Limb (tissue), 2 donors: Measurements from ENCODE around the gene CYYR1.

Experiments used
- DNase-seq, 2 donors: peaks; one replicate each; pipeline ENCODE4 v3.0.0-alpha.2; 2016; ENCODE audit errors: extremely low spot score in 2 of 2

Gene CYYR1

GRCh38 chr21:26572702-26573381, at the start of gene CYYR1:
TSS of gene CYYR1 (minus strand) at chr21:26573286. CDS start at chr21:26572940, 346 bp downstream.
- DNase-seq: peak; percentile 27 to 77

DNA sequence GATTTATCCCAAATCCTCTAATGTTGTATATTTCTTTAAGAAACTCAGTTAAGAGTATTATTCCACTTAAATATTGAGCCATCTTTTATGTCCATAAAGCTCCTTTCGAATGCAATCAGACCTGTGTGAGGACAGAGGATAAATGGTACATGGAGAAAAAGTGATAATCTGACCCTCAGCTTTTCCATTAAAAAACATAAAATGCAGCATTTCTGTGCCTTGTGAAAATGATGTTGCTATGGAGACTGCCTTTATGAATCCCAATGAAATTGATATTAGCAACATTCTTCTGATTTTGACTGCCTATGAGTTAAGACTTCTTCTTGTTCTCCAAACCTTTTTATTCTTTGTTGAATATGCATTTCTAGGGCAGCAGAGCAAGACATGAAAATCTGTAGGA, 44.1 kb upstream of the CYYR1 start:
- DNase-seq: no peak

DNA sequence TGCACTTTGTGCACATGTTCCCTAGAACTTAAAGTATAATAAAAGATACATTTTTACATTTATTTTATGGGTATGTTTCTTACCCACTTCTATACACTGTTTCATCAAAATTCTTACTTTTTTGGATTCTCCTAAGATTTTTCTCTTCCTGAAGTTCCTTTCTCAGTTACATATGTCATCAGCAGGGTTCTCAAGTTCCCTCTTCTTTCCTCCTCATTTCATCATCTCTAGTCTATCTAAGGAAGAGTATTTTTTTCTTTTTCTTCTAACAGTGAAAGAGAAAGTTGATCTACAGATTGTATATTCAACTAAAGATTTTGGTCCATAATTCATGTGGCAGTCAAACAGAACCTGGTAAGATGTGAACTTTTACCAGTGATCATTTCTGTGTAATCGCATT, 41.2 kb upstream of the CYYR1 start:
- DNase-seq: no peak

- peak; percentile 39 to 53 for DNase-seq
Measured at GRCh38 chr21:26599261-26599660, 26.2 kb upstream of the CYYR1 start.

- DNase-seq: no peak
Measured at GRCh38 chr21:26597981-26598380, 24.9 kb upstream of the CYYR1 start.

GRCh38 chr21:26597031-26597430, 23.9 kb upstream of the CYYR1 start:
- no peak for DNase-seq

DNA sequence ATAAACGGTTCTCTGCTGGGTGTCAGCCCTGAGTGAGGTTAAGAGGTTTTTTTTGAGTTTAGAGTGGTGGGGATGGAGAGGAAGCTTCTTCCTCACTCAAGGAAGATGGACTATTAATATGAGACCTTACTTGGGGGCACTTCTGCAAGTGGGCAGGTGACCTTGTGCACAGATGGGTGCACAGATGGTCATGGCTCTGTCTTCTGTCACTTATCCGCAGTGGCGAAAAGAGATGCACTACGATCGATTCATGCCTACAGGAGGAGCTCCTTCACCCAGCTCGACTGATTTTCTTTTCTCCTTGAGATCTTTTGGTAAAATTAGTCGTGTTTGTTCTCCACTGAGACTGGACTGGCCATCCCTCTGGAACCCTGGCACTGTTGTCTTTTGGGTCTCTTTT, 22.9 kb upstream of the CYYR1 start:
- no peak for DNase-seq

- no peak for DNase-seq
Measured at GRCh38 chr21:26593800-26594199, 20.7 kb upstream of the CYYR1 start.

GRCh38 chr21:26591543-26591942, 18.5 kb upstream of the CYYR1 start:
- no peak for DNase-seq

- no peak for DNase-seq
Measured at GRCh38 chr21:26588446-26588845, 15.4 kb upstream of the CYYR1 start.

DNA sequence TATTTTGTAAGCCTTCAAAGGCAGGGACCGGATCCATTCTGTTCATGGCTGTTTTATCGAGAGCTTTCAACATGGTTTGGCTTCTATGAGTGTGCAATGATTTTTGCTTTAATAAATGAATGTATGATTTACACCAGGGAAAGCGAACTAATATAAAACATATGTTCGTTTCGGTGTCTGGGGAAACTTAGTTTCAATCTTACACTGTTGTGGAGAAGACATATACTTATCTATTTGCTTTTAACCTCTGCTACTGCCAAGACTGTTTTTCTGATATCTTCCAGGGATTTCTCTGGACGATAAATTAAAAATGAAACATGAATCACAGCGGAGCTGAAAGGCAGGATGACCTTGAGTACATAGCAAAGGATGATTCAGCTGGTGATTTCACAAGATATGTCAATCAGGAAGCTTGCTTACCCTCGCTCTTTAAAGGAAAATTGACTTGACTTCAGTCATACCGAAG, 14.7 kb upstream of the CYYR1 start:
- no peak for DNase-seq

- DNase-seq: no peak
Measured at GRCh38 chr21:26583769-26584168, 10.7 kb upstream of the CYYR1 start.

DNA sequence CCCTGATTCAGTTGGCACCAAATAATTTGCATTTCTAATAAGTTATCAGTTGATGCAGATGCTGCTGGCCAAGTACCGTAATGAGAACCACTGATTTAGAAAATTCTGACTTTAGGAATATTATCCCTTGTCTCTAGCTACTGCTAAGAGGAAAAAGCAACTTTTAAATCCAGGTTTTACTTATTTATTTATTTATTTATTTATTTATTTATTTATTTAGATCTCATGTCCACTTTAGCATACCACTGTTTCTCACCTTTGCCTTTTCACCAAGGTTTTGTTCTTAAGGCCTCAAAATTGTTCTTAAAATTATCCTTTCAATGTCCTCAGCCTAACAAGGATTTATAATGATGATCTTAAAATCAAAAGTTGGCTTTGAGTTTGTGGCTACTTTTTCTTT, 8.7 kb upstream of the CYYR1 start:
- DNase-seq: no peak

- peak in 1 of 2 donors; percentile 16 for DNase-seq
Measured at GRCh38 chr21:26572076-26572701, 897 bp downstream of the CYYR1 start.

DNA sequence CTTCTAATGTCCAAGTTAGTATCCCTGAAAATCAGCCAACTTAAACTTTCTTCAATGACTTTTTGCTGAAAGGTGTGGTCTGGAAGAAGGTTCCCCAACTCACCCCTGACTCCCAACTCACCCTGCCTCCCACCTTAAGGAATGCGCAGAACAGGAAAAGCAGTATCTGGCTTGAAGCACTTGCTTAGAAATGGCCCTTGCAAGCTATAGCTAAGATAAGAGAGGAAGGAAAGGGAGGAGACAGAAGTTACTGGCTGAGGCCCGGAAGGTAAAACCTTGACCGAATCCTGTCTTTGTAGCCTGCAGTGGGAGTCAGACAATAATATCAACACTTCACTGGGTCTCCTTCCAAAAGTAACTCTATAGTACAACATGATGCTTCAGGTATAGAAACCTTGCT, 2.9 kb downstream of the CYYR1 start:
- DNase-seq: no peak

DNA sequence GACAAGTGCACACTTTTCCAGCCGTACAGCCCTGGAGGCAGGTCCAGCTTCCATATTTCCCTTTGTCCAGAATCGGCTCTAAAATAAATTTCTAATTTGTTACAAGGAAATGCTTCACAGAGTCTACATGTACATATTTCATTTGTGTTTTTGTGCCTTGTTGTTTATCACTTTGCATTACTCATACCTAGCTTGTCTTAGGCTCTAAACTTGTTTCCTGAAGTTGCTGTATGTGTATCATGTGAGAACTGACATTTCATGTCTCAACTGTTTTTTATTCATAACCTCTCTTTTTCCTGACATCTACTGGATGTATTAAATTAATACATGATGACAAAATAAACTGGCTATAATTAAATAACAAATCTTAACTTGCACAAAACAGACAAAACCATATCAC, 7.5 kb downstream of the CYYR1 start:
- no peak for DNase-seq

- no peak for DNase-seq
Measured at GRCh38 chr21:26565111-26565510, 8.0 kb downstream of the CYYR1 start.

DNA sequence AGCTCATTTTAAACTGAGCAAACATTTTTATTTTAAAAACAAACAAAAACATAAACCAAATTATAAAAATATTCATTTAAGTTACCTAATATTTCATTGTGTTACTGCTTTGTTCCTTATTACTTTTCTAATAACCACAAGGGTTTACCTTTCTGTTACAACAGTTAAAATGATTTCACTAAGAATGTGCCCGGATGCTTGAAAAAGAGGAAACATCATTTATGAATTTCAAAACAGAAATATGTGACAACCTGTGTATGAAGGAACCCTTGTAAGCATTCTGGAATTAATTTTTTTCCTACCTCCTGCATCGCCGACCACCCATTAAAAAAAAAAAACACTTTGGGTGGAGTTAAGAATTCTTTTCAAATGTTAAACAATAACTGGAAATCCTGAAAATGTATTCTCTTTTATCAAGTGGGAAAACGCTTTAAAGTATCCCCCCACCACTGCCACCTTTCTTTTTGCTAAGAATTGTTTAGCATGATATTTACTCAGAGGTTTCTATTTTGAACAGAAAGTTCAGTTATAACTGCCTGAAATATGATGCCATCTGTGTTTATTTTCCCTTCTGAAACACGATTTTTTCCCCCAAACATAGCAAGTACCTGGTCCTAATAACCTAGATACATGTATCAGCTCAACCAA, 9.1 kb downstream of the CYYR1 start:
- no peak for DNase-seq

DNA sequence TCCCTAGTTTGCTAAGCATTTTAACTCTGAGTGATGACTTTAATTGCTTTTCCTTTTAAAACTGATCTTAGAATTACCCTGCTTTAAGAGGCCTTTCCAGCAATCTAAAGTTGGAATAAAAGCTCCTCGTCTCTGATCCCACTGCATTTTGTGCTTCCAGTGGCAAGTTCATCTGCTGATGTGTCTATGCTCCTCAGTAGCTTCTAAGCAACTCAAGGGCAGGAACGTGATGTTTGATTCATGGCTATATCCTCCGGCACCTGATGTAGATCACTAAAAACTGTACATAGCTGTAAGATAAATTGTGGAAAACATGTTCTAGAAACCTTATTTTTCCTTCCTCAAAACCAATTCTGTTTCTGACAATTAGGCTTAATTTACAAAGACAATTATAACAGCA, 12.5 kb downstream of the CYYR1 start:
- no peak for DNase-seq

DNA sequence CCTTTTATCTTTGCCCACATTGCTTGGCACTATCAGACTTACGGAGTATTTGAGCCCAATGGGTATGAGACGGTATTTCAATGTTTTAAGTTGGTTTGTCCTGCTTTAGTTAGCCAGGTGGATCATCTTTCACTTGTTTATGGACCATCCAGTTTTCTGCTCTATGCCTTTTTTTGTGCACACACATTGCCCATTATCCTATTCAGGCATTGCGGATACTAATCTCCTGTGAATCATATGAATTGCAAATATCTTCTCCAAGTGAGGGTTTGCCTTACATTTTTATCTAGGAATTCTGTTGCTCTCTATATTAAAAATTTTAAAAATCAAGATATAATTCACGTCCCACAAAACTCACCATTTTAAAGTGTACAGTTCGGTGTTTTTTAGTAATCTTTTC, 14.0 kb downstream of the CYYR1 start:
- no peak for DNase-seq

- DNase-seq: no peak
Measured at GRCh38 chr21:26557106-26557505, 16.0 kb downstream of the CYYR1 start.

- no peak for DNase-seq
Measured at GRCh38 chr21:26555540-26556146, 17.4 kb downstream of the CYYR1 start.
